ENCODE results near the gene SOX2. TPM values are rescaled to one million over a fixed set of nuclear protein-coding genes. Genes with fewer than 3 reads are reported as not detected.

The SOX2 gene
- total RNA-seq = 0.29 TPM

DNA sequence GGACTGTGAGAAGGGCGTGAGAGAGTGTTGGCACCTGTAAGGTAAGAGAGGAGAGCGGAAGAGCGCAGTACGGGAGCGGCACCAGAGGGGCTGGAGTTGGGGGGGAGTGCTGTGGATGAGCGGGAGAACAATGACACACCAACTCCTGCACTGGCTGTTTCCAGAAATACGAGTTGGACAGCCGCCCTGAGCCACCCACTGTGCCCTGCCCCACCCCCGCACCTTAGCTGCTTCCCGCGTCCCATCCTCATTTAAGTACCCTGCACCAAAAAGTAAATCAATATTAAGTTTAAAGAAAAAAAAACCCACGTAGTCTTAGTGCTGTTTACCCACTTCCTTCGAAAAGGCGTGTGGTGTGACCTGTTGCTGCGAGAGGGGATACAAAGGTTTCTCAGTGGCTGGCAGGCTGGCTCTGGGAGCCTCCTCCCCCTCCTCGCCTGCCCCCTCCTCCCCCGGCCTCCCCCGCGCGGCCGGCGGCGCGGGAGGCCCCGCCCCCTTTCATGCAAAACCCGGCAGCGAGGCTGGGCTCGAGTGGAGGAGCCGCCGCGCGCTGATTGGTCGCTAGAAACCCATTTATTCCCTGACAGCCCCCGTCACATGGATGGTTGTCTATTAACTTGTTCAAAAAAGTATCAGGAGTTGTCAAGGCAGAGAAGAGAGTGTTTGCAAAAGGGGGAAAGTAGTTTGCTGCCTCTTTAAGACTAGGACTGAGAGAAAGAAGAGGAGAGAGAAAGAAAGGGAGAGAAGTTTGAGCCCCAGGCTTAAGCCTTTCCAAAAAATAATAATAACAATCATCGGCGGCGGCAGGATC, at the start of gene SOX2:
TSS of gene SOX2 (plus strand) at position 601 of the 811 bp plus-strand sequence. CDS start 436 bp downstream, outside the sequence.

Small RNAs within 50 kb of the gene (small RNA-seq; reads per million reads assigned to genes)
- not detected for gene RF01954 (ENCODE audit: low replicate concordance)
